Neural cell (in vitro differentiated cells): Measurements from ENCODE around the gene NPC1. TPM values are rescaled to one million over a fixed set of nuclear protein-coding genes. Genes with fewer than 3 reads are reported as not detected.

Source experiments
- H2AFZ ChIP-seq: fragments of 200-600, 300-800 bp; sonication (generic), shearing (Covaris generic); 2 replicates; pipeline ENCODE4 v1.6.0; 2014; ENCODE audit warnings: low read depth, mild to moderate bottlenecking, antibody characterized with exemption, low read length, moderate library complexity
- H3F3A ChIP-seq: fragments of 200-600 bp; shearing (Covaris generic); 2 replicates; pipeline ENCODE4 v1.6.1; 2016; ENCODE audit warnings: mild to moderate bottlenecking, moderate library complexity, mixed read lengths, antibody characterized with exemption, low read length; ENCODE audit not compliant: insufficient read depth, poor library complexity, severe bottlenecking
- H3K27ac ChIP-seq: fragments of 200-600, 300-800 bp; sonication (generic), shearing (Covaris generic); 2 replicates; pipeline ENCODE4 v1.5.1; 2014; ENCODE audit warnings: mild to moderate bottlenecking, low read length, moderate library complexity
- H3K27me3 ChIP-seq: fragments of 300-800, 200-600 bp; sonication (generic), shearing (Covaris generic); 2 replicates; pipeline ENCODE4 v1.6.0; 2014; ENCODE audit warnings: mild to moderate bottlenecking, low read depth, low read length, moderate library complexity; ENCODE audit not compliant: insufficient read depth
- H3K36me3 ChIP-seq: fragments of 300-800, 200-600 bp; sonication (generic), shearing (Covaris generic); 2 replicates; pipeline ENCODE4 v1.5.1; 2014; ENCODE audit warnings: mild to moderate bottlenecking, antibody characterized with exemption, low read length, moderate library complexity; ENCODE audit not compliant: insufficient read depth
- H3K4me2 ChIP-seq: fragments of 300-800, 200-600 bp; sonication (generic), shearing (Covaris generic); 2 replicates; pipeline ENCODE4 v1.6.0; 2014; ENCODE audit warnings: mild to moderate bottlenecking, low read length
- H3K4me3 ChIP-seq: fragments of 300-800, 200-600 bp; sonication (generic), shearing (Covaris generic); 2 replicates; pipeline ENCODE4 v1.5.1; 2014; ENCODE audit warnings: mild to moderate bottlenecking, low read length, moderate library complexity
- H3K79me2 ChIP-seq: fragments of 200-600 bp; shearing (Covaris generic); replicated peaks from 2 replicates; pipeline ENCODE4 v1.6.0; 2014; ENCODE audit warnings: mild to moderate bottlenecking, low read length, moderate library complexity; ENCODE audit not compliant: insufficient read depth
- H3K9ac ChIP-seq: fragments of 300-800, 200-600 bp; sonication (generic), shearing (Covaris generic); 2 replicates; pipeline ENCODE4 v1.6.1; 2016; ENCODE audit warnings: mild to moderate bottlenecking, low read length, mixed read lengths
- H3K9me2 ChIP-seq: fragments of 200-600 bp; shearing (Covaris generic); 2 replicates; pipeline ENCODE4 v1.6.1; 2016; ENCODE audit warnings: mild to moderate bottlenecking, low read length, mixed read lengths; ENCODE audit not compliant: insufficient read depth
- H3K9me3 ChIP-seq: fragments of 200-600, 300-800 bp; sonication (generic), shearing (Covaris generic); 2 replicates; pipeline ENCODE4 v1.6.1; 2016; ENCODE audit warnings: mild to moderate bottlenecking, mixed run types, low read length, moderate library complexity, mixed read lengths
- H4K20me1 ChIP-seq: fragments of 200-600 bp; shearing (Covaris generic); 2 replicates; pipeline ENCODE4 v1.6.1; 2016; ENCODE audit warnings: mild to moderate bottlenecking, mixed run types; ENCODE audit not compliant: insufficient read depth
- CTCF ChIP-seq: fragments of 450-650 bp; IDR thresholded peaks from 2 replicates; pipeline ENCODE4 v1.5.1; 2014; ENCODE audit warnings: antibody characterized with exemption, mild to moderate bottlenecking, moderate library complexity; ENCODE audit not compliant: poor library complexity, severe bottlenecking
- EP300 ChIP-seq: fragments of 450-650 bp; conservative IDR thresholded peaks from 2 replicates; pipeline ENCODE4 v1.6.1; 2014; ENCODE audit warnings: antibody characterized with exemption, mild to moderate bottlenecking, moderate library complexity; ENCODE audit not compliant: poor library complexity, severe bottlenecking
- EZH2 ChIP-seq: fragments of 200-600, 300-800 bp; shearing (Covaris generic), sonication (generic); IDR thresholded peaks from 2 replicates; pipeline ENCODE4 v1.6.1; 2014; ENCODE audit warnings: antibody characterized with exemption, low read length, borderline replicate concordance, mild to moderate bottlenecking; ENCODE audit not compliant: insufficient read depth, poor library complexity, severe bottlenecking
- MXI1 ChIP-seq: fragments of 450-650 bp; conservative IDR thresholded peaks from 2 replicates; pipeline ENCODE4 v1.6.1; 2014; ENCODE audit warnings: antibody characterized with exemption, mild to moderate bottlenecking; ENCODE audit not compliant: poor library complexity, severe bottlenecking
- POLR2AphosphoS5 ChIP-seq: IDR thresholded peaks from 2 replicates; pipeline ENCODE4 v1.6.1; 2012
- RAD21 ChIP-seq: fragments of 450-650 bp; conservative IDR thresholded peaks from 2 replicates; pipeline ENCODE4 v1.6.1; 2014; ENCODE audit warnings: antibody characterized with exemption, mild to moderate bottlenecking, moderate library complexity
- REST ChIP-seq: IDR thresholded peaks from 2 replicates; pipeline ENCODE4 v1.6.1; 2012; ENCODE audit warnings: borderline replicate concordance
- SMC3 ChIP-seq: fragments of 450-650 bp; conservative IDR thresholded peaks from 2 replicates; pipeline ENCODE4 v1.6.1; 2014; ENCODE audit warnings: antibody characterized with exemption, mild to moderate bottlenecking, moderate library complexity; ENCODE audit not compliant: poor library complexity
- TAF1 ChIP-seq: IDR thresholded peaks from 2 replicates; pipeline ENCODE4 v1.6.1; 2012; ENCODE audit warnings: low read depth
- polyA plus RNA-seq: library from polyadenylated mRNA; depleted of rRNA; stranded (reverse); fragments of >200 nt; gene quantifications from 2 replicates; pipeline ENCODE4 v1.2.3, GENCODE V29; 2014

NPC1 gene
- polyA plus RNA-seq, 1 donor from 2014 or later, result 20.9 TPM

- Histone ChIP-seq H3K27ac (no peak overlapping the region), H3K9me3 (no peaks in the 10 kb centered on the region), H4K20me1 (no peaks in the 10 kb centered on the region), H3K36me3 (no peaks in the 10 kb centered on the region), H3K9ac (no peak overlapping the region), H3K27me3 (no peaks in the 10 kb centered on the region), H3K9me2 (no peaks in the 10 kb centered on the region), H3K79me2 (no peaks in the 10 kb centered on the region), H3F3A (no peaks in the 10 kb centered on the region), H3K4me2 (no peak overlapping the region), H3K4me3 (no peak overlapping the region), H2AFZ (no peak overlapping the region)
- no peak for TF ChIP-seq POLR2AphosphoS5
- no peak for TF ChIP-seq TAF1
- no peak for TF ChIP-seq EP300
Measured at GRCh38 chr18:23635283-23636070, 49.2 kb upstream of the NPC1 start.

GRCh38 chr18:23634692-23635091, 48.4 kb upstream of the NPC1 start:
- Histone ChIP-seq H3K9me3 (no peaks in the 10 kb centered on the region), H3K4me3 (no peak overlapping the region), H3F3A (no peaks in the 10 kb centered on the region), H3K4me2 (no peak overlapping the region), H3K36me3 (no peaks in the 10 kb centered on the region), H3K79me2 (no peaks in the 10 kb centered on the region), H3K9ac (no peak overlapping the region), H3K27ac (no peak overlapping the region), H3K9me2 (no peaks in the 10 kb centered on the region), H2AFZ (no peak overlapping the region), H4K20me1 (no peaks in the 10 kb centered on the region), H3K27me3 (no peaks in the 10 kb centered on the region)
- TF ChIP-seq EZH2, result no peak
- no peak for TF ChIP-seq REST

GRCh38 chr18:23632615-23633014, 46.3 kb upstream of the NPC1 start:
- Histone ChIP-seq H3K79me2 (no peaks in the 10 kb centered on the region), H3F3A (no peaks in the 10 kb centered on the region), H3K27me3 (no peaks in the 10 kb centered on the region), H3K4me2 (no peak overlapping the region), H2AFZ (no peak overlapping the region), H3K36me3 (no peaks in the 10 kb centered on the region), H4K20me1 (no peaks in the 10 kb centered on the region), H3K9me3 (no peaks in the 10 kb centered on the region), H3K9ac (no peak overlapping the region), H3K27ac (no peak overlapping the region), H3K9me2 (no peaks in the 10 kb centered on the region), H3K4me3 (no peak overlapping the region)
- TF ChIP-seq EZH2, result no peak
- no peak for TF ChIP-seq POLR2AphosphoS5
- no peak for TF ChIP-seq TAF1
- TF ChIP-seq SMC3, result no peak
- no peak for TF ChIP-seq REST
- TF ChIP-seq MXI1, result no peak
- no peak for TF ChIP-seq RAD21
- no peak for TF ChIP-seq CTCF
- TF ChIP-seq EP300, result no peak
